Airway epithelial cell (primary cell): Measurements from ENCODE around the gene ELF5. TPM values are rescaled to one million over a fixed set of nuclear protein-coding genes. Genes with fewer than 3 reads are reported as not detected.

Source experiments
- total RNA-seq: library from RNA; depleted of rRNA; stranded (reverse); fragments of >200 nt; gene quantifications from 2 replicates; pipeline ENCODE4 v1.2.3, GENCODE V29; 2015

Gene ELF5
- total RNA-seq = 0.74 and 1.9 TPM in 2 replicates

DNA sequence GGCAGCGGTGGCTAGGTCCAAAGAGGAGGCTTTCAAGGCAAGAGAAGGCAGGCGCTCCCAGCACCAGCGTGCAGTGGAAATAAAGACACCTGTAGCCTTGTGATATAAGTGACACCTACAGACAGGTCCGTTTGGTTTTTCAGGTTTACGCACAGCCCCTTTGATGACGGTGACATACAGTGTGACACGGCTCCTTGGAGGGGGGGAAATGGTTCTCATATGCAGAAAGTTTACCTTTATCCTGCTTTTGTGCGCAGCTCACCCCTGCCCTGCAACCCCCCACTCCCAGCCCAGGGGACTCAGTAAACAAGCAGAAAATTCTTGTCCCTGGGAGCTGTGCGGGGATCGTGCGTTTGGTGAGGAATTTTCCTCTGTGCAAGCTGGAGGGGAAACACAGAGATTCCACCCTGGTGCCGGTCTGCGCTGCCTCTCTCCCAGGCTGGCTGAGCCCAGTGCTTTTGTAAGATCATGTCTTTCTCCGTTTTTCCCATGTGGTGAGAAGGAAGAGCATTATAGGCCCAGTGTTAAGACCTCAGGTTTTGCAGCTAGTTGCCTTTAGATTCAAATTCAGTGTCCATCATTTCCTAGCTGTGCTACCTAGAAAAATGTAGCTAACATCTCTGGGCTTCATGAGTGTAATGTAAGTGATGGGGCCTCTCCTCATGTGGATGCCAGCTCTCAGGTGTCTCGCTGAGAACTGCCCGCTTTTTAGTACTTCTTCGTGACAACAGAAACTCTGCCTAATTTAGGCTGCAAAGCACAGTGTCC is at the start of gene ELF5:
Gene ELF5, minus strand, starts transcription at position 113 of the 768 bp plus-strand sequence. CDS start 8,045 bp downstream, outside the sequence.

DNA sequence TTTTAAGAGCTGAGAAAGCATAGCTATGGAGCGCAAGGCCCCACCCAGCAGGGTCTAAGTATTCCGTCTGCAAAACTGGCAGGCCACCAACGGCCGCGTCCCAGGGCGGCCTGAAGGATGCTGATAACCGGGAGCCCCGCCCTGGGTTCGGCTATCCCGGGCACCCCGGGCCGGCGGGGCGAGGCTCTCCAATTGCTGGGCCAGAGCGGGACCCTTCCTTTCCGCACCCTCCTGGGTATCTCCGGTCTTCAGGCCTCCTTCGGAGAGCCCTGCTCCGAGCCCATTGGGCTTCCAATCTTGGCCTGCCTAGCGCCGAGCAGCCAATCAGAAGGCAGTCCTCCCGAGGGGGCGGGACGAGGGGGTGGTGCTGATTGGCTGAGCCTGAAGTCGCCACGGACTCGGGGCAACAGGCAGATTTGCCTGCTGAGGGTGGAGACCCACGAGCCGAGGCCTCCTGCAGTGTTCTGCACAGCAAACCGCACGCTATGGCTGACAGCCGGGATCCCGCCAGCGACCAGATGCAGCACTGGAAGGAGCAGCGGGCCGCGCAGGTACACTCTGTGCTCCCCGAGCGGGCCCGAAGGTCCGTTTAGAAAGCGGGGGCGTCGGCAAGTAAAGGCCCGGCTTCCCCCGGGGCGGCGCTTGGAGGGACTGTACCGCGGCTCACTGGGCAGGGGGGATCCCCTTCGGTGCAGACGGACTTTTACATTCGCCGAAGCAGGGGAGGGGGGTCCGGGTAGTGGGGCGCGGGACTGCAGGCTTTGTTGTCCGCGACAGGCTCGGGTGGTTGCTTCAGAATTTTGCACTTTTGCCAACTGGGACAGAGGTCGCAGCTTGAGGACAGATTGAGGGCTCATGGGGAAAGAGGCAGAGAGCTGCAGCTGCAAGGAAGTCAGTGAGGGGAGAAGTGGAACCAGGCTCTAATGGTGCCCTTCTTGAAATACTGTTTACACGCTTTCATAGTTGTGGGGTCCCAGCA is 74.8 kb downstream of the ELF5 start, which contains the start of gene CAT:
Gene CAT, plus strand, starts transcription at position 406 of the 979 bp plus-strand sequence. Its CDS starts 80 bp downstream, at position 486.

Other genes with a start within 250 kb of the ELF5 start
- 3.3 and 4.2 TPM in 2 replicates for gene ABTB2, start 155.8 kb downstream of the ELF5 start, total RNA-seq
- 35.0 and 41.2 TPM in 2 replicates for gene CAT, start 74.9 kb downstream of the ELF5 start, total RNA-seq
- 99.6 and 160 TPM in 2 replicates for gene EHF, start 107.3 kb upstream of the ELF5 start, total RNA-seq